ENCODE measurements around the gene MLLT1. TPM values are rescaled to one million over a fixed set of nuclear protein-coding genes. Genes with fewer than 3 reads are reported as not detected.
A peak's percentile ranks its signal among the peaks of the same experiment; 100 is the strongest.

The MLLT1 gene
- total RNA-seq, 1 donor = 15.9 TPM

- H4K20me1 ChIP-seq (ENCODE audit: insufficient read depth, low read length) = peaks cover 38% of the 10 kb centered on the region
- H2AFZ ChIP-seq (ENCODE audit: low read length) = no peak overlapping the region
- no peak overlapping the region for H3K4me2 ChIP-seq (ENCODE audit: insufficient read depth, low read length)
- H3K4me1 ChIP-seq (ENCODE audit: insufficient read depth, low read length) = peaks cover 18% of the 10 kb centered on the region
- TF ChIP-seq CTCF (IDR thresholded peaks at IDR 0.05; ENCODE audit: extremely low read depth, low read depth, low read length) = no peak
- no peak overlapping the region for H3K27ac ChIP-seq (ENCODE audit: low read depth, low read length)
- no peak overlapping the region for H3K4me3 ChIP-seq (ENCODE audit: insufficient read depth, low read length)
- no peaks in the 10 kb centered on the region for H3K27me3 ChIP-seq (ENCODE audit: insufficient read depth, low read length)
- DNase-seq (ENCODE audit: insufficient read length, low spot score, missing footprints) = no peak
- H3K9me3 ChIP-seq (ENCODE audit: low read depth, low read length) = no peaks in the 10 kb centered on the region
- peaks cover 81% of the 10 kb centered on the region for H3K79me2 ChIP-seq (ENCODE audit: insufficient read depth, low read length)
- peaks cover 62% of the 10 kb centered on the region for H3K36me3 ChIP-seq (ENCODE audit: insufficient read depth, low read length)
These were observed 17.3 kb downstream of the MLLT1 start for GRCh38 chr19:6262519-6262918.

- H3K79me2 ChIP-seq (ENCODE audit: insufficient read depth, low read length) = peaks cover 82% of the 10 kb centered on the region
- peaks cover 41% of the 10 kb centered on the region for H4K20me1 ChIP-seq (ENCODE audit: insufficient read depth, low read length)
- H2AFZ ChIP-seq (ENCODE audit: low read length) = no peak overlapping the region
- H3K9me3 ChIP-seq (ENCODE audit: low read depth, low read length) = no peaks in the 10 kb centered on the region
- no peak overlapping the region for H3K27ac ChIP-seq (ENCODE audit: low read depth, low read length)
- no peak for TF ChIP-seq CTCF (IDR thresholded peaks at IDR 0.05; ENCODE audit: extremely low read depth, low read depth, low read length)
- H3K27me3 ChIP-seq (ENCODE audit: insufficient read depth, low read length) = no peaks in the 10 kb centered on the region
- no peak overlapping the region for H3K4me2 ChIP-seq (ENCODE audit: insufficient read depth, low read length)
- peaks cover 18% of the 10 kb centered on the region for H3K4me1 ChIP-seq (ENCODE audit: insufficient read depth, low read length)
- H3K36me3 ChIP-seq (ENCODE audit: insufficient read depth, low read length) = peaks cover 58% of the 10 kb centered on the region
- H3K4me3 ChIP-seq (ENCODE audit: insufficient read depth, low read length) = no peak overlapping the region
- DNase-seq (ENCODE audit: insufficient read length, low spot score, missing footprints) = peak; percentile 60
These were observed 17.9 kb downstream of the MLLT1 start for GRCh38 chr19:6261883-6262282.

- no peak overlapping the region for H3K4me3 ChIP-seq (ENCODE audit: insufficient read depth, low read length)
- H3K9me3 ChIP-seq (ENCODE audit: low read depth, low read length) = no peaks in the 10 kb centered on the region
- H2AFZ ChIP-seq (ENCODE audit: low read length) = no peak overlapping the region
- H3K27ac ChIP-seq (ENCODE audit: low read depth, low read length) = no peak overlapping the region
- peak; percentile 55 for TF ChIP-seq CTCF (IDR thresholded peaks at IDR 0.05; ENCODE audit: extremely low read depth, low read depth, low read length)
- H3K27me3 ChIP-seq (ENCODE audit: insufficient read depth, low read length) = no peaks in the 10 kb centered on the region
- no peak overlapping the region for H3K4me2 ChIP-seq (ENCODE audit: insufficient read depth, low read length)
- peaks cover 18% of the 10 kb centered on the region for H3K4me1 ChIP-seq (ENCODE audit: insufficient read depth, low read length)
- peak; percentile 78 for DNase-seq (ENCODE audit: insufficient read length, low spot score, missing footprints)
- H3K36me3 ChIP-seq (ENCODE audit: insufficient read depth, low read length) = peaks cover 55% of the 10 kb centered on the region
- H4K20me1 ChIP-seq (ENCODE audit: insufficient read depth, low read length) = peaks cover 43% of the 10 kb centered on the region
- H3K79me2 ChIP-seq (ENCODE audit: insufficient read depth, low read length) = peaks cover 77% of the 10 kb centered on the region
These were observed 18.7 kb downstream of the MLLT1 start for GRCh38 chr19:6260912-6261650.

GRCh38 chr19:6260376-6260775 is 19.4 kb downstream of the MLLT1 start:
- Histone ChIP-seq H3K27ac (ENCODE audit: low read depth, low read length) (no peak overlapping the region), H3K9me3 (ENCODE audit: low read depth, low read length) (no peaks in the 10 kb centered on the region), H3K27me3 (ENCODE audit: insufficient read depth, low read length) (no peaks in the 10 kb centered on the region), H3K4me2 (ENCODE audit: insufficient read depth, low read length) (no peak overlapping the region), H3K79me2 (ENCODE audit: insufficient read depth, low read length) (peaks cover 74% of the 10 kb centered on the region), H3K4me3 (ENCODE audit: insufficient read depth, low read length) (no peak overlapping the region), H2AFZ (ENCODE audit: low read length) (no peak overlapping the region), H3K36me3 (ENCODE audit: insufficient read depth, low read length) (peaks cover 52% of the 10 kb centered on the region), H3K4me1 (ENCODE audit: insufficient read depth, low read length) (peaks cover 18% of the 10 kb centered on the region), H4K20me1 (ENCODE audit: insufficient read depth, low read length) (peaks cover 43% of the 10 kb centered on the region)
- no peak for TF ChIP-seq CTCF (IDR thresholded peaks at IDR 0.05; ENCODE audit: extremely low read depth, low read depth, low read length)
- DNase-seq (ENCODE audit: insufficient read length, low spot score, missing footprints) = no peak

All from osteoblast (primary cell).